Activated CD4-positive, CD25-positive, alpha-beta regulatory T cell treated with anti-CD3 and anti-CD28 coated beads, Interleukin-2, amount 50 U/mL, for 24 hours (primary cell): Measurements from ENCODE around the gene RAPGEF1.

ENCODE experiments used
- ATAC-seq, 2 donors: fragments of 150-1000 bp; cut with Tn5 transposase; one replicate each; pipeline ENCODE4 v1.10.0; 2021; ENCODE audit warnings: mild to moderate bottlenecking in 1 of 2, moderate library complexity in 1 of 2

Gene RAPGEF1

GRCh38 chr9:131641618-131642495 is 98.0 kb downstream of the RAPGEF1 start:
- ATAC-seq, result no peak

DNA sequence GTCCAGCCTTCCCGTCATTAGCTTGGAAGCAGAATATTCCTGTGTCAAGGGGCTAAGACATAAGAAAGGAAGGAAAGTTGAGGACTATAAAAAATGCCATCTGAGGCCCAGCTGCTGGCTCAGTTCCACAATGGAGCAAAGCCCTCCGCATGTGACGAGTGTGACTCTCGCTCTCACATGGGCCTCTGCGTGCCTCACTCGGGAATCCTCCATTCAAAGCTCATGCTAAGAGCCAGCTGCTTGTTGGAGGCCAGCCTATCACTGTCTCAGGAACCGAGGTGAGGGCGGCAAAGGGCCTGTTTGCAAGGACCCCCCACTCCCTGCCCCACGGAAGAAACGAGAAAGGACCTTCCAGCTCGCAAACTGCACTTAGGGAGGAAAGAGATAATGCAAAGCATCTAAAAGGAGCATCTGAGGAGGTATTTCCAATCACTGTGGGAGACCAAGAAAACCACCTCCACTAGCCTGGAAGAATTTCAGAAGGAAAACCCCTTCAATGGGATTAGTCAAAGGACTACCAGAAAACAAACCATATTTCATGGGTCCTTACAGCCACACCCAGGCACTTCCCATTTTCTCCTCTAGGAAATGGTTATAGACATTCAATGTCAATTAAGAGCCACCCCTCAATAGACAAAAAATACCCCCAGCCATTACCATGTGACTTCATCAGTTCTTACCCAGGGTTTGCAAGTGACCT is 99.3 kb downstream of the RAPGEF1 start:
- ATAC-seq, result no peak

GRCh38 chr9:131639769-131640437 is 100.0 kb downstream of the RAPGEF1 start:
- ATAC-seq, result no peak

DNA sequence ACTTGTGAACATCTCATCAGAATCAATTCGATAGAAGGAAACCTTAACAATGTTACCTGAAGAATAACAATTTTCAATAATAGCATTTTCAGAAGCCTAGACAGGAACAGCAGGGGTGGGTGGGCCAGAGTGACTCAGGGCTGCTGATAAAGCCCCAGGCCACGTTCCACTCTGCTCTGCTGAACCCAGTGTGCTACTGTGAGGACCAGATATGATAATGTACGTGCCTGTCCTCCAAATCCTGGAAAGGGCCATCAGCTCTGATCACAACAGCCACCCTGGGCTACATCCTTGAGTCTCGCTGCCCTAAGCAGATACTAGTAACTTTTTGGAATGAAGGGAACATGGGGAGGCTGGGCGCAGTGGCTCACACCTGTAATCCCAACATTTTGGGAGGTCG is 103.3 kb downstream of the RAPGEF1 start:
- ATAC-seq, result no peak

- ATAC-seq, result no peak
Observed at GRCh38 chr9:131635892-131636291, 104.0 kb downstream of the RAPGEF1 start.

DNA sequence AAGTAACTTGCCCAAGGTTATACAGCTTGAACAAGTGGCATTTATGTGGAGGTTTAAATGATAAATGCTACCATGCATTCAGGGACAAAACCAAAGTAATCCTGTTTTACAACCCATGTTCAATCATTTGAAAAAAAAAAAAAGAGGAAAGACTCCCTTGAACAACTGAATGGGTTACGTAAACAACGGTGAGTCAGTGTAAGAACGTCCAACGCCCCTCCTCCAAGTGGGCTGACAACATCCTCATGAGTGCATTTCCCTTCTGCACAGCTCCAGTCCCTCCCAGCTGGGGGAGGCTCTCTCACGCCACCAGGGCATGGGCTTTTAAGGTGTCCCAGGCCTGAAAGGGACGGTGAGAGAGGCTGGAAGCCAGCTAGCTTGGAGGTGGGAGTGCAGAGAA is 104.6 kb downstream of the RAPGEF1 start:
- peak; percentile 98 to 99 for ATAC-seq

GRCh38 chr9:131633491-131634031 is 106.3 kb downstream of the RAPGEF1 start:
- no peak for ATAC-seq

DNA sequence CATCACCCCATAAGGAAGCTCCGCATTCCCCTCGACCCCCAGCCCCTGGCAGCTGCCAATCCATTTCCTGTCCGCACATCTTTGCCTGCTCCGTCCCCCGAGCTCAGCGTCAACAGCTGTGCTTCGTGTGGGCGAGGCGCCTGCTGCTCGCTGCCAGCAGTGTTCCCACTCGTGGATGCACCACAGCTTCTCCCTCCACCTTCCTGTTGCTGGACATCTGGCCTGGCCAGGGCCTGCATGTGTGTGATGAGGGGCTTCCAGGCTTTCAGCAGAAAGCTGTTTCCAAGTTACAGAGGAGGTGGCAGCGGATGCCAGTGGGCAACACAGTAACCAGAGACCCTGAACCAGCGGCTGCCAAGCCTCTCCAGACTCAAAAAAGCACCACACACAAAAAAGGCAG is 108.6 kb downstream of the RAPGEF1 start:
- ATAC-seq, result no peak

- peak; percentile 47 to 50 for ATAC-seq
Observed at GRCh38 chr9:131630205-131630831, 109.6 kb downstream of the RAPGEF1 start.

- ATAC-seq, result peak in 1 of 2 donors; percentile 7
Observed at GRCh38 chr9:131629825-131630204, 110.1 kb downstream of the RAPGEF1 start.

GRCh38 chr9:131629226-131629500 is 110.7 kb downstream of the RAPGEF1 start:
- no peak for ATAC-seq

- ATAC-seq, result no peak
Observed at GRCh38 chr9:131628459-131629225, 111.2 kb downstream of the RAPGEF1 start.

- ATAC-seq, result peak; percentile 36 to 48
Observed at GRCh38 chr9:131627648-131628458, 112.0 kb downstream of the RAPGEF1 start.

DNA sequence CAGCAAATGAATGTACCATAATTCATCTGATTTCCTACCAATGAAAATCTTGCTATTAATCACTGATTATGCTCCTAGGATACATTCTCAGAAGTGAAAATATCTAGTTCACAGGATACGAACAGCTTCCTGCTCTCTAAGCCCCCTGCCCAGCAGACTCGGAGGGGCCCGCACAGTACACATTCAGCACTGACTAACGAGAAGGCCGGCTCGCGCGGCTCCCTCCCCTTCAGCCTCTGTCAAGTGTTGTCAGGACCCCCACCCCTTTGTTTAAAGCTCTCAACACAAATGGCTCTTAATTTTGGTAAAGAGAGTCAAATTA is 112.6 kb downstream of the RAPGEF1 start:
- no peak for ATAC-seq

GRCh38 chr9:131625790-131626670 is 113.8 kb downstream of the RAPGEF1 start:
- no peak for ATAC-seq

DNA sequence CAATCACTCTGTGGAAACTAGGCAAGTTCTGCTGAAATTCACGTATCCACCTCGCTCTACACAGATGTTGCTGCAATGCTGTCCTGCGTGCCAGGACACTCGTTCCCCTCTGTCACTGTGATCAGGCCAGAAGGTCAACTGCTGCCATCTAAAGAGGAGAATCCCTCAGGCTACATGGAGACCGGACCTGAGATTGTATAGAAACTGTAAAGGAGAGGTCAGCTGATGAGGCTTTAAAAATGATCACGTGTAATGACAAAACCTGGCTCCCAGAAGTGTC is 114.4 kb downstream of the RAPGEF1 start:
- ATAC-seq, result no peak

DNA sequence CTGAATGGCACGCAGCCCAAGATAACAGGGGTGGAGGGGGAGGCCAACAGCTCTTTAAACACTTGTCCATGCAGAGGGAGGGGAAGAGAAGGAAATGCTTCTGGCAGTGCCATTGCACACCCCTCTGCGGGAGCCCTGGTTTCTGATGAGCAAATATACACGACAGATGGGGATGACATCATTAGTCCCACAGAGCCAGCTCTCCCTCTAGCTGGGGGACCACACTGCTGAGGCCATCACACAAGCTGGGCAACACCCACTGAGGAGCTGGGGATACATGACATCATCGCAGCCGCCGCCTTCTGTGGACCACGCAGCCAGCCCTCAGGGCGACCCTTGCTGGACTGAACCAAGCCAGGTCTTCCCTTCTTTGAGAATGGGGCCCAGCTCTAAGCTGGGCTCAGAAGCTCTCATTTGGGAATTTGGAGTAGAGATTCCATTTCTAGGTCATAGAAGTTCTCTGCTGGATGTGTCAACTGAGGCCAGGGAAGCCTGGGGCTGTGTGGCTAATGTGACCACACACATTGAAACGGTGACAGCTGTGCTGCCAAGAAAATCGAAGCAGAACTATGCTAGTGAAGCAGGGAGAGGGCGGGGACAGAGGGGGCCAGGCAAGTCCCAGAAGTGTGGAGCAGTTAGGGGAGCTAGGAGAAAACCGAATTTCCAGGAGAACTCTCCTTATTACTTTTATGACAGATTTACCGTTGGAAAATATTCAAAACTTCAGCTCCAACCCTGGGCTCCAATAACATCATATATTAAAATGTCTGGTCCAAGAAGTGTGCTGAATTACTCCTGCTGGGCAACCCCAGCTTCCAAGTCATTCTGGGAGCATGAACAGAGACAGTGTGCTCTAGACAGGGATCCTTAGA is 115.0 kb downstream of the RAPGEF1 start:
- no peak for ATAC-seq

GRCh38 chr9:131623655-131624330 is 116.1 kb downstream of the RAPGEF1 start:
- ATAC-seq, result no peak

DNA sequence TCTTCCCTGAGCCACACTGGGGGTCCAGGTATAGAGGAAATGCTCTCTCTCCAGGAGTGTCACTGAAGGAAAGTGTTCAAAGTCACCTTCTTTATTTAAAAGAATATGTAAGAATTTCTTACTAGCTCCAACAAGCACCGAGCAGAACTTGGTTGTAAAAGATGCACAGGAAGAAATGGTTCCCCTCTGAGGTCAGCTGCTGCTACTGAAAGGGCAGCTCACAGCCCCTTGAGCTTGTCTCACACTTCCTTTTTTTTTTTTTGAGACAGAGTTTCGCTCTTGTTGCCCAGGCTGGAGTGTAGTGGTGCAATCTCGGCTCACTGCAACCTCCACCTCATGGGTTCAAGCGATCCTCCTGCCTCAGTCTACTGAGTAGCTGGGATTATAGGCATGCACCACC is 117.4 kb downstream of the RAPGEF1 start:
- ATAC-seq, result no peak
